ENCODE data around the gene ADH1C. TPM values are rescaled to one million over a fixed set of nuclear protein-coding genes. Genes with fewer than 3 reads are reported as not detected.

Gene ADH1C
- total RNA-seq, 1 experiment from 2014 or later: not detected

- H3K36me3 ChIP-seq (ENCODE audit: low read depth, low read length): no peaks in the 10 kb centered on the region
- BruUV-seq (replicated peaks): no TSS peak
- no peaks in the 10 kb centered on the region for H3K4me1 ChIP-seq (ENCODE audit: insufficient read depth, low read length)
- no peak overlapping the region for H3K4me3 ChIP-seq (ENCODE audit: low read length)
- no peak overlapping the region for H3K27ac ChIP-seq (ENCODE audit: low read length)
- no peak overlapping the region for H3K9ac ChIP-seq (ENCODE audit: low read length)
- ChIA-PET POLR2A (ENCODE audit: unreplicated experiment) (no interaction called here), CTCF (no interaction called here)
- no peaks in the 10 kb centered on the region for H3F3A ChIP-seq (ENCODE audit: low read length, unreplicated experiment)
- no peak overlapping the region for H3K4me2 ChIP-seq (ENCODE audit: low read length)
- H4K20me1 ChIP-seq (ENCODE audit: low read length): no peaks in the 10 kb centered on the region
- TF ChIP-seq EZH2 (IDR thresholded peaks at IDR 0.05; ENCODE audit: low read length, unreplicated experiment) (no peak), EZH2phosphoT487 (IDR thresholded peaks at IDR 0.05; ENCODE audit: borderline replicate concordance, low read length) (no peak)
- TF ChIP-seq, protein P1, sequence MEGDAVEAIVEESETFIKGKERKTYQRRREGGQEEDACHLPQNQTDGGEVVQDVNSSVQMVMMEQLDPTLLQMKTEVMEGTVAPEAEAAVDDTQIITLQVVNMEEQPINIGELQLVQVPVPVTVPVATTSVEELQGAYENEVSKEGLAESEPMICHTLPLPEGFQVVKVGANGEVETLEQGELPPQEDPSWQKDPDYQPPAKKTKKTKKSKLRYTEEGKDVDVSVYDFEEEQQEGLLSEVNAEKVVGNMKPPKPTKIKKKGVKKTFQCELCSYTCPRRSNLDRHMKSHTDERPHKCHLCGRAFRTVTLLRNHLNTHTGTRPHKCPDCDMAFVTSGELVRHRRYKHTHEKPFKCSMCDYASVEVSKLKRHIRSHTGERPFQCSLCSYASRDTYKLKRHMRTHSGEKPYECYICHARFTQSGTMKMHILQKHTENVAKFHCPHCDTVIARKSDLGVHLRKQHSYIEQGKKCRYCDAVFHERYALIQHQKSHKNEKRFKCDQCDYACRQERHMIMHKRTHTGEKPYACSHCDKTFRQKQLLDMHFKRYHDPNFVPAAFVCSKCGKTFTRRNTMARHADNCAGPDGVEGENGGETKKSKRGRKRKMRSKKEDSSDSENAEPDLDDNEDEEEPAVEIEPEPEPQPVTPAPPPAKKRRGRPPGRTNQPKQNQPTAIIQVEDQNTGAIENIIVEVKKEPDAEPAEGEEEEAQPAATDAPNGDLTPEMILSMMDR (conservative IDR thresholded peaks at IDR 0.05; ENCODE audit: low read depth, low read length): no peak
- no peaks in the 10 kb centered on the region for H3K79me2 ChIP-seq (ENCODE audit: low read length)
- ATAC-seq: no peak
- no peak for DNase-seq
- H3K9me3 ChIP-seq (ENCODE audit: low read length): no peaks in the 10 kb centered on the region
- intact Hi-C loops (cut with micrococcal nuclease): no loop called here
- H3K9me2 ChIP-seq (replicated peaks; ENCODE audit: low read length): no peaks in the 10 kb centered on the region
- H3K27me3 ChIP-seq (ENCODE audit: low read length): peaks cover 18% of the 10 kb centered on the region
- no peak overlapping the region for H2AFZ ChIP-seq (ENCODE audit: low read length)
These were observed 13.4 kb downstream of the ADH1C start for GRCh38 chr4:99339172-99339571.

GRCh38 chr4:99336553-99336952, 16.0 kb downstream of the ADH1C start:
- H4K20me1 ChIP-seq (ENCODE audit: low read length): no peaks in the 10 kb centered on the region
- ATAC-seq (no peak), DNase-seq (no peak)
- TF ChIP-seq EZH2phosphoT487 (IDR thresholded peaks at IDR 0.05; ENCODE audit: borderline replicate concordance, low read length): no peak
- no peaks in the 10 kb centered on the region for H3K36me3 ChIP-seq (ENCODE audit: low read depth, low read length)
- H3K27ac ChIP-seq (ENCODE audit: low read length): no peak overlapping the region
- CTCF ChIA-PET: no interaction called here
- POLR2A ChIA-PET (ENCODE audit: unreplicated experiment): no interaction called here
- H3K9me3 ChIP-seq (ENCODE audit: low read length): no peaks in the 10 kb centered on the region
- intact Hi-C loops (cut with micrococcal nuclease): no loop called here
- no peak overlapping the region for H3K4me3 ChIP-seq (ENCODE audit: low read length)
- no peaks in the 10 kb centered on the region for H3K4me1 ChIP-seq (ENCODE audit: insufficient read depth, low read length)
- no TSS peak for BruUV-seq (replicated peaks)
- no peak overlapping the region for H3K4me2 ChIP-seq (ENCODE audit: low read length)
- no peak overlapping the region for H3K9ac ChIP-seq (ENCODE audit: low read length)
- H3F3A ChIP-seq (ENCODE audit: low read length, unreplicated experiment): no peaks in the 10 kb centered on the region
- no peak overlapping the region for H2AFZ ChIP-seq (ENCODE audit: low read length)
- no peaks in the 10 kb centered on the region for H3K79me2 ChIP-seq (ENCODE audit: low read length)
- H3K27me3 ChIP-seq (ENCODE audit: low read length): peaks cover 18% of the 10 kb centered on the region
- no peaks in the 10 kb centered on the region for H3K9me2 ChIP-seq (replicated peaks; ENCODE audit: low read length)

- ChIA-PET POLR2A (ENCODE audit: unreplicated experiment) (no interaction called here), CTCF (no interaction called here)
- H3K9ac ChIP-seq (ENCODE audit: low read length): no peak overlapping the region
- H3K79me2 ChIP-seq (ENCODE audit: low read length): no peaks in the 10 kb centered on the region
- H3K9me3 ChIP-seq (ENCODE audit: low read length): no peaks in the 10 kb centered on the region
- intact Hi-C loops (cut with micrococcal nuclease): no loop called here
- no peak overlapping the region for H3K4me2 ChIP-seq (ENCODE audit: low read length)
- H3K9me2 ChIP-seq (replicated peaks; ENCODE audit: low read length): no peaks in the 10 kb centered on the region
- TF ChIP-seq, protein P1 (conservative IDR thresholded peaks at IDR 0.05; ENCODE audit: low read depth, low read length): no peak
- no peak for TF ChIP-seq EZH2phosphoT487 (IDR thresholded peaks at IDR 0.05; ENCODE audit: borderline replicate concordance, low read length)
- no peak for TF ChIP-seq EZH2 (IDR thresholded peaks at IDR 0.05; ENCODE audit: low read length, unreplicated experiment)
- H4K20me1 ChIP-seq (ENCODE audit: low read length): no peaks in the 10 kb centered on the region
- no TSS peak for BruUV-seq (replicated peaks)
- H3F3A ChIP-seq (ENCODE audit: low read length, unreplicated experiment): no peaks in the 10 kb centered on the region
- DNase-seq (no peak), ATAC-seq (no peak)
- H3K36me3 ChIP-seq (ENCODE audit: low read depth, low read length): no peaks in the 10 kb centered on the region
- peaks cover 18% of the 10 kb centered on the region for H3K27me3 ChIP-seq (ENCODE audit: low read length)
- no peak overlapping the region for H3K27ac ChIP-seq (ENCODE audit: low read length)
- no peaks in the 10 kb centered on the region for H3K4me1 ChIP-seq (ENCODE audit: insufficient read depth, low read length)
- H2AFZ ChIP-seq (ENCODE audit: low read length): no peak overlapping the region
- no peak overlapping the region for H3K4me3 ChIP-seq (ENCODE audit: low read length)
These were observed 17.7 kb downstream of the ADH1C start for GRCh38 chr4:99334880-99335279.

Data from PC-3 (cell line).